GM13977 (cell line): ENCODE results near the gene OTOGL.
"Not testable (repeated sequence)": the region's sequence is repeated elsewhere in the genome, so short reads cannot be mapped to it uniquely, and the experiment has no call there.

Experiments
- DNase-seq: peaks from one replicate; pipeline ENCODE4 v3.0.0; 2012; ENCODE audit warnings: low spot score
- in situ Hi-C: fragments of 300-500 bp; cut with MboI; formaldehyde crosslinking; loops from one replicate; pipeline ENCODE4 v1.12.0; 2022; ENCODE audit warnings: low sequenced_read_pairs, low pct_unique_long_range_greater_than_20kb, mixed read lengths, inconsistent platforms; ENCODE audit not compliant: unreplicated experiment
- TF ChIP-seq, protein P1 (sequence below): IDR thresholded peaks from 2 replicates; pipeline ENCODE4 v1.5.1; 2012; ENCODE audit warnings: mild to moderate bottlenecking, control low read depth; ENCODE audit not compliant: insufficient read depth; ENCODE audit errors: extremely low read depth, missing control alignments

OTOGL gene

DNA sequence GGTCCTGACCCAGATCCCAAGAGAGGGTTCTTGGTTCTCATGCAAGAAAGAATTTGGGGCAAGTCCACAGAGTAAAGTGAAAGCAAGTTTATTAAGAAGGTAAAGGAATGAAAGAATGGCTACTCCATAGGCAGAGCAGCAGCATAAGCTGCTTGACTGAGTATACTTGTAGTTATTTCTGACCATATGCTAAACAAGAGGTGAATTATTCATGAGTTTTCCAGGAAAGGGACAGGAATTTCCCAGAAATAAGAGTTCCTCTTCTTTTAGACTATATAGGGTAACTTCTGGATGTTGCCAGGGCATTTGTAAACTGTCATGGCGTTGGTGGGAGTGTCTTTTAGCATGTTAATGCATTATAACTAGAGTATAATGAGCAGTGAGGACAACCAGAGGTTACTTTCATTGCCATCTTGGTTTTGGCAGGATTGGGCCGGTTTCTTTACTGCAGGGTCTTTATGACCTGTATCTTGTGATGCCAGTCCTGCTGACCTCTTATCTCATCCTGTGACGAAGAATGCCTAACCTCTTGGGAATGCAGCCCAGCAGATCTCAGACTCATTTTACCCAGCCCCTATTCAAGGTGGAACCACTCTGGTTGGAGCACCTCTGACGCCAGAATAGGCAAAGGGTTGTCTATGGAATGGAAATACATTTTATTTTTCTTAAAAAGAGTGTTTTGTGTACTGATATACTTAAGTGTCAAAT lies 113.8 kb downstream of the OTOGL start:
- no peak for DNase-seq
- in situ Hi-C loops: no loop called here
- TF ChIP-seq, protein P1, sequence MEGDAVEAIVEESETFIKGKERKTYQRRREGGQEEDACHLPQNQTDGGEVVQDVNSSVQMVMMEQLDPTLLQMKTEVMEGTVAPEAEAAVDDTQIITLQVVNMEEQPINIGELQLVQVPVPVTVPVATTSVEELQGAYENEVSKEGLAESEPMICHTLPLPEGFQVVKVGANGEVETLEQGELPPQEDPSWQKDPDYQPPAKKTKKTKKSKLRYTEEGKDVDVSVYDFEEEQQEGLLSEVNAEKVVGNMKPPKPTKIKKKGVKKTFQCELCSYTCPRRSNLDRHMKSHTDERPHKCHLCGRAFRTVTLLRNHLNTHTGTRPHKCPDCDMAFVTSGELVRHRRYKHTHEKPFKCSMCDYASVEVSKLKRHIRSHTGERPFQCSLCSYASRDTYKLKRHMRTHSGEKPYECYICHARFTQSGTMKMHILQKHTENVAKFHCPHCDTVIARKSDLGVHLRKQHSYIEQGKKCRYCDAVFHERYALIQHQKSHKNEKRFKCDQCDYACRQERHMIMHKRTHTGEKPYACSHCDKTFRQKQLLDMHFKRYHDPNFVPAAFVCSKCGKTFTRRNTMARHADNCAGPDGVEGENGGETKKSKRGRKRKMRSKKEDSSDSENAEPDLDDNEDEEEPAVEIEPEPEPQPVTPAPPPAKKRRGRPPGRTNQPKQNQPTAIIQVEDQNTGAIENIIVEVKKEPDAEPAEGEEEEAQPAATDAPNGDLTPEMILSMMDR: no peak

DNA sequence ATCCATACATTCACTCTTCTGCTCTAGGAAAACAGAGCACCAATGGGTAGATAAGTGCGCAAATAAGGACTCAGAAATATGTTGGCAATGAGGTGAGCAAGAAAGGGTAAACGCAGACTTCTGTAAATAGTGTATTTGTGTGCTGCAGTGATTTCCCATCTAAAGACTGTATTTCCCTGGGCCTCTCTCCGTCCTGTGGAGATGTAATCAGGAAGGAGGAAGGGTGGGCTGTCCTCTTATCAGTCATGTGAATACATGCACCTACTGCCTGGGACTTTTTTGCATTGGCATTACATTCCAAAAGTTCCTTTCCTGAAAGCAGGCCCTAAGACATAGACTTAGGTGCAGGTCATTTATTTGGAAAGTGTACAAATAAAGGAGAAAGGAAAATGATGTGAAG lies 114.5 kb downstream of the OTOGL start:
- in situ Hi-C loops: no loop called here
- no peak for DNase-seq
- TF ChIP-seq, protein P1: no peak

DNA sequence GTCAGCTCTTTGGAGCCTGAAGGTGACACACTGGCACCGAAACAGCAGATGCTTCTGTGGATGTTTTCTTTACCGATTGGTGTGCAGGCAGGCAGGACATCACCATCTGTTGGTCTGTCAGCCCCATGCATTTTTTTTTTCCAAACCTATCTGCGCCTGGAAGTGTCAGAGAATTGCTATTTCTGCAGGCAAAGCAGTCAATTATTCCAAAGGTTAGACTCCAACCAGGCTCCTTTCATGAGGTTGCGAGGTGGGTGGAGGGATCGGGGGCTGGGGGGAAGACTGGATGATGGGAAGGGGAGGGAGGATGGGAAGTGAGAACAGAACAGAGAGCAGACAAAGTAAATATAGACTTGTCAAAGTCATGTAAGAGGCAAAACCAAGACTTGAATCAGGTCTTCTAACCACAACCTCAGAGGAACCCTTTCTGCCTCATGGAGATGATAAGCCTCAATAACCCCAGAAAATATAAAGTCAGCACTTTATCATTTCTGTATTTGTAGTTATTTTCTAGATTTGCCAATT lies 117.7 kb downstream of the OTOGL start:
- TF ChIP-seq, protein P1: no peak
- DNase-seq: peak; percentile 12
- in situ Hi-C loops: no loop called here

DNA sequence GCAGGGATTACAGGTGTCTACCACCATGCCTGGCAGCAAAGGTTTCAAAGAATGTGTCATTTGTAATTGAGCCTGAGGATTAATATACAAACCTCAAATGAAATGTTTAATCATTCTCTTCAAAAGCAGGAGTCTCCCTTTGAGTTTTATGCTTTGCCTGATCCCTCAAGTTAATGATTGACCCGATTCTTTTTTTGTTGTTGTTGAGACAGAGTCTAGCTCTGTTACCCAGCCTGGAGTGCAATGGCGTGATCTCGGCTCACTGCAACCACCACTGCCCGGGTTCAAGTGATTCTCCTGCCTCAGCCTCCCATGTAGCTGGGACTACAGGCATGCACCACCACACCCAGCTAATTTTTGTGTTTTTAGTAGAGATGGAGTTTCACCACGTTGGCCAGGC lies 119.6 kb downstream of the OTOGL start:
- in situ Hi-C loops, DNase-seq: not testable (repeated sequence)

DNA sequence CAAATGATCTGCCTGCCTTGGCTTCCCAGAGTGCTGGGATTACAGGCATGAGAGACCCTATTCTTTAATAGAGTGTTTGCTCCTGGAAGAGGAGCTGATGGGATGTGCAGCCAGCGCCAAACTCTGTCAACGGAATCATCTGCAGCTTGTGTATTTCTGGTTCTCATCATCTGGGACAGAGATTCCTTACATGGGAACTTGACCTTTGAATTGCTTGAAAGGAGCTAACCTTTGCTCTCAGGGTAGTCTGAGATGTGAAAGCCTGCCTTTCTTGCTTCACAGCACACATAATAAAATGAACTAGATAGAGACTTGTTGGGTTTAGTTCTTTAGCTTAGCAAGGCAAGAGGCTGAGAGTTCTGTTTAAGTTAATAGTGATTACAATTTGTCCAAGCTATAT lies 120.0 kb downstream of the OTOGL start:
- in situ Hi-C loops: no loop called here
- TF ChIP-seq, protein P1: no peak
- DNase-seq: no peak

DNA sequence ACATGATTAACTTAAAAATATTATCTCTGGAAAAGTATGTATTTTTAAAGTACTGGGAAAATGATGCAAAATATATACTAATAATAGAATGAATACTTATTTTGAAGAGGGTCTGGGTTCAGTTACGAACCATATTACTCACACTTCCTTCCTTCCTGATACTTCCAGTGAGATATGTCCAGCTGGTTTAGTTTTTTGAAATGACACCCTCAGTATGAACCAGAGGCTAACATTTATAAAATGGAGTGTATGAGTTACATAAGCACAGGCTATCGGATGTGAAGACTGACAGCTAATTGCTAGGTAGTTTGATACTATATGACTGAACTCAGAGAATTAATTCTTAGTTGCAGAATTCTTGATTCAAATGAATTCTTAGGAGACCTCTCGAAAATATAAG lies 122.9 kb downstream of the OTOGL start:
- in situ Hi-C loops: no loop called here
- DNase-seq: no peak
- TF ChIP-seq, protein P1: no peak

DNA sequence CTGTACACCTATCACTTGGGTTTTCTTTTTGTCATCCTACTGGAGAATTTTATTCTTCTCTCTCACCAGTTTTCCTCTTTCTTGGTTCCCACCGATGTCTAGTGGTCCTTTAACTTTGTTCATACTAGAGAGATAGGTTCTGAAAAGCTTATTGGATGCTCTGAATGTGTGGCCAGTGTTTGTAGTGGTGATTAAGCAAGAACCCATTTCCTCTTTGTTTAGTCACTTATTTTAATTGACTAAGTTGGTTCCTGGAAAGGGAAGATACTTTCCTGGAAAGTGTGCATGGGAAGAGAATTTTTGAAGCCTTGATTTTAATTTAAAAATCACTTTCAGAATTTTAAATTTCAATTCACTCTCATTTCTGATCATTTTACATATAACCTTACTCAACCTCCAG lies 127.2 kb downstream of the OTOGL start:
- TF ChIP-seq, protein P1: no peak
- DNase-seq: no peak
- in situ Hi-C loops: no loop called here

DNA sequence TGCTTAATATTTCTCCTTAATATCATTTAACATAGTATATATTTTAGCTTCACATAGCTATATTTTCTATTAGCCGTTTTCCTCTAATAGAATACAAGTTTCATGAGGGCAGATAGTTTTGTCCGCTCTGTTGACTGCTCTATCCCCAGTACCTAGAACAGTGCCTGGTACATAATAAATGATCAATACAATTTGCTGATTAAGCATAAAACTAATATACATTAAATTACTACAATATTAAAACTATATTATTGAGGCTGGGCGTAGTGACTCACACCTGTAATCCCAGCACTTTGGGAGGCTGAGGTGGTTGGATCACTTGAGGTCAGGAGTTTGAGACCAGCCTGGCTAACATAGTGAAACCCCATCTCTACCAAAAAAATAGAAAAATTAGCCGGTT lies 128.6 kb downstream of the OTOGL start:
- DNase-seq, in situ Hi-C loops: not testable (repeated sequence)
